Hepatic stellate cell (primary cell): ENCODE results near the gene MED8.

Source experiments
- DNase-seq: peaks from one replicate; pipeline ENCODE4 v3.0.0; 2011; ENCODE audit warnings: low spot score

MED8 gene

GRCh38 chr1:43334453-43335205, 55.0 kb downstream of the MED8 start:
- DNase-seq: no peak
